Measurements from ENCODE around the gene OR2A5. TPM values are rescaled to one million over a fixed set of nuclear protein-coding genes. Genes with fewer than 3 reads are reported as not detected.
"Not testable (repeated sequence)": the region's sequence is repeated elsewhere in the genome, so short reads cannot be mapped to it uniquely, and the experiment has no call there.

OR2A5 gene
- total and polyA plus RNA-seq, 2 experiments from 2014 or later, result not detected

- in situ Hi-C loops (cut with MboI), result loop anchor here (10.0 kb wide), 1 partner anchor 121 kb away; no protein-coding TSS in a partner anchor
These were observed 42.6 kb upstream of the OR2A5 start for GRCh38 chr7:144006029-144006691.

GRCh38 chr7:144006692-144007042, 42.1 kb upstream of the OR2A5 start:
- 75 to 76% methylated on average over 1 of the region's 1 CpG for whole genome bisulfite sequencing, 2 experiments (ENCODE audit: low coverage in 1 of 2, low lambda C conversion rate in 2 of 2, missing lambda C conversion rate in 2 of 2)
- Histone ChIP-seq H3F3A (ENCODE audit: insufficient read depth) (peaks cover 5% of the 10 kb centered on the region; the same call in 1 of the 2 replicates), H3K27ac (no peak overlapping the region), H3K4me1 (ENCODE audit: insufficient read depth) (peaks cover 6% of the 10 kb centered on the region), H3K4me3 (no peak overlapping the region), H3K27me3 (replicated peaks; ENCODE audit: insufficient read depth) (no peaks in the 10 kb centered on the region), H3K9me3 (ENCODE audit: low read depth) (no peaks in the 10 kb centered on the region), H3K79me2 (ENCODE audit: insufficient read depth) (no peaks in the 10 kb centered on the region), H4K20me1 (ENCODE audit: insufficient read depth) (no peaks in the 10 kb centered on the region), H3K9ac (no peak overlapping the region), H3K9me2 (ENCODE audit: insufficient read depth) (no peaks in the 10 kb centered on the region), H3K36me3 (ENCODE audit: low read depth) (no peaks in the 10 kb centered on the region), H3K4me2 (ENCODE audit: unreplicated experiment) (no peak overlapping the region), H2AFZ (no peak overlapping the region)
- in situ Hi-C loops (cut with MboI), result loop anchor here (10.0 kb wide), 1 partner anchor 122 kb away; no protein-coding TSS in a partner anchor
- TF ChIP-seq EZH2phosphoT487 (IDR thresholded peaks at IDR 0.05; ENCODE audit: insufficient read depth, low read depth) (no peak), EZH2 (IDR thresholded peaks at IDR 0.05; ENCODE audit: insufficient read depth, poor library complexity, severe bottlenecking) (no peak)
- DNase-seq, result no peak

More at GRCh38 chr7:144006029-144006691, 42.6 kb upstream of the OR2A5 start:
- Histone ChIP-seq H3K4me3 (no peak overlapping the region), H2AFZ (no peak overlapping the region), H3K27me3 (replicated peaks; ENCODE audit: insufficient read depth) (no peaks in the 10 kb centered on the region), H3K9me3 (ENCODE audit: low read depth) (no peaks in the 10 kb centered on the region), H3K9me2 (ENCODE audit: insufficient read depth) (no peaks in the 10 kb centered on the region), H3K36me3 (ENCODE audit: low read depth) (no peaks in the 10 kb centered on the region), H3K79me2 (ENCODE audit: insufficient read depth) (no peaks in the 10 kb centered on the region), H3K27ac (no peak overlapping the region), H3K4me2 (ENCODE audit: unreplicated experiment) (no peak overlapping the region), H4K20me1 (ENCODE audit: insufficient read depth) (no peaks in the 10 kb centered on the region), H3K4me1 (ENCODE audit: insufficient read depth) (peaks cover 12% of the 10 kb centered on the region), H3K9ac (no peak overlapping the region), H3F3A (ENCODE audit: insufficient read depth) (peaks cover 9% of the 10 kb centered on the region; the same call in 1 of the 2 replicates)
- WGBS, 2 experiments (ENCODE audit: low coverage in 1 of 2, low lambda C conversion rate in 2 of 2, missing lambda C conversion rate in 2 of 2), result 26 to 50% methylated on average over 1 of the region's 1 CpG
- no peak for DNase-seq
- TF ChIP-seq EZH2phosphoT487 (IDR thresholded peaks at IDR 0.05; ENCODE audit: insufficient read depth, low read depth) (no peak), EZH2 (IDR thresholded peaks at IDR 0.05; ENCODE audit: insufficient read depth, poor library complexity, severe bottlenecking) (no peak)

GRCh38 chr7:144009361-144009760, 39.4 kb upstream of the OR2A5 start:
- no peak for TF ChIP-seq EZH2phosphoT487 (IDR thresholded peaks at IDR 0.05; ENCODE audit: insufficient read depth, low read depth)
- no peak for TF ChIP-seq EZH2 (IDR thresholded peaks at IDR 0.05; ENCODE audit: insufficient read depth, poor library complexity, severe bottlenecking)
- Histone ChIP-seq H3K36me3 (ENCODE audit: low read depth) (no peaks in the 10 kb centered on the region), H3K9me3 (ENCODE audit: low read depth) (no peaks in the 10 kb centered on the region), H3K79me2 (ENCODE audit: insufficient read depth) (no peaks in the 10 kb centered on the region), H2AFZ (no peak overlapping the region), H3K4me3 (no peak overlapping the region), H4K20me1 (ENCODE audit: insufficient read depth) (no peaks in the 10 kb centered on the region), H3K4me2 (ENCODE audit: unreplicated experiment) (no peak overlapping the region), H3K27ac (no peak overlapping the region), H3K27me3 (replicated peaks; ENCODE audit: insufficient read depth) (no peaks in the 10 kb centered on the region), H3K9me2 (ENCODE audit: insufficient read depth) (no peaks in the 10 kb centered on the region), H3K9ac (no peak overlapping the region), H3K4me1 (ENCODE audit: insufficient read depth) (no peaks in the 10 kb centered on the region), H3F3A (ENCODE audit: insufficient read depth) (no peaks in the 10 kb centered on the region)
- 22 to 37% methylated on average over 2 of the region's 2 CpGs for WGBS, 2 experiments (ENCODE audit: low coverage in 1 of 2, low lambda C conversion rate in 2 of 2, missing lambda C conversion rate in 2 of 2)
- in situ Hi-C loops (cut with MboI), result loop anchor here (10.0 kb wide), 1 partner anchor 125 kb away; no protein-coding TSS in a partner anchor
- DNase-seq, result no peak

DNA sequence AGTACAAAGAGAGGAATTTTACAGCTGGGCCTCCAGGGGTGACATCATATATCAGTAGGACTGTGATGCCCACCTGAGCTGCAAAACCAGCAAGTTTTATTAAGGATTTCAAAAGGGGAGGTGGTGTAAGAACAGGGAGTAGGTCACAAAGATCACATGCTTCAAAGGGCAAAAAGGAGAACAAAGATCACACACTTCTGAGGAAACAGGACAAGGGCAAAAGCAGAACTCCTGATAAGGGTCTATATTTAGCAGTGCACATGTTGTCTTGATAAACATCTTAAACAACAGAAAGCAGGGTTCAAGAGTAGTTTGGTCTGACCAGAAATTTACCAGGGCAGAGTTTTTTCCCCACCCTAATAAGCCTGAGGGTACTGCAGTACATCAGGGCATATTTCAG, 38.7 kb upstream of the OR2A5 start:
- not testable (repeated sequence) for DNase-seq; H3K9me3 ChIP-seq (ENCODE audit: low read depth)

DNA sequence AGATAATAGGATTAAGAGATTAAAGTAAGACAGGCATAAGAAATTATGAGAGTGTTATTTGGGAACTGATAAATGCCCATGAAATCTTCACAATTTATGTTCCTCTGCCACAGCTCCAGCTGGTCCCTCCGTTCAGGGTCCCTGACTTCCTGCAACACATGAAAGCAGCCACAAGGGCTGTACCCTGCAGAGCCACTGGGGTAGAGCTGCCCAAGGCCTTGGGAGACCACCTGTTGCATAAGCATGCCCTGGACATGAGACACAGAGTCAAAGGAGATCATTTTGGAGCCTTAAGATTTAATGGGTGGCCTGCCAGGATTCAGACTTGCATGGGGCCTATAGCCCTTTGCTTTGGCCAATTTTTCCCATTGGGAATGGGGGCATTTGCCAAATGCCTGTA, 37.9 kb upstream of the OR2A5 start:
- WGBS, 2 experiments (ENCODE audit: low coverage in 1 of 2, low lambda C conversion rate in 2 of 2, missing lambda C conversion rate in 2 of 2), result 48 to 50% methylated on average over 1 of the region's 1 CpG
- H3K36me3 ChIP-seq (ENCODE audit: low read depth); H3K4me1 ChIP-seq (ENCODE audit: insufficient read depth); H3K9ac ChIP-seq; H3K27me3 ChIP-seq (replicated peaks; ENCODE audit: insufficient read depth); H4K20me1 ChIP-seq (ENCODE audit: insufficient read depth); H3K79me2 ChIP-seq (ENCODE audit: insufficient read depth); H3K27ac ChIP-seq; H3K9me2 ChIP-seq (ENCODE audit: insufficient read depth); H3K9me3 ChIP-seq (ENCODE audit: low read depth); in situ Hi-C loops (cut with MboI); H3K4me2 ChIP-seq (ENCODE audit: unreplicated experiment); H3K4me3 ChIP-seq; DNase-seq; H3F3A ChIP-seq (ENCODE audit: insufficient read depth): not testable (repeated sequence)
- peak overlapping the region; percentile 34; the same call in 1 of the 2 replicates for H2AFZ ChIP-seq

More for the DNA sequence above, 38.7 kb upstream of the OR2A5 start:
- H3K4me1 ChIP-seq (ENCODE audit: insufficient read depth); H2AFZ ChIP-seq; H3K4me2 ChIP-seq (ENCODE audit: unreplicated experiment); H3K27ac ChIP-seq; H3K9ac ChIP-seq; H3K9me2 ChIP-seq (ENCODE audit: insufficient read depth); in situ Hi-C loops (cut with MboI); H4K20me1 ChIP-seq (ENCODE audit: insufficient read depth); H3K4me3 ChIP-seq; H3F3A ChIP-seq (ENCODE audit: insufficient read depth); H3K79me2 ChIP-seq (ENCODE audit: insufficient read depth); H3K27me3 ChIP-seq (replicated peaks; ENCODE audit: insufficient read depth); H3K36me3 ChIP-seq (ENCODE audit: low read depth): not testable (repeated sequence)
